H7 (cell line): ENCODE data around the gene SORCS2. TPM values are rescaled to one million over a fixed set of nuclear protein-coding genes. Genes with fewer than 3 reads are reported as not detected.
A peak's percentile ranks its signal among the peaks of the same experiment; 100 is the strongest.

Experiments
- DNase-seq: peaks from one replicate; pipeline ENCODE4 v3.0.0; 2012
- H3K27me3 ChIP-seq: 2 replicates; pipeline ENCODE4 v1.6.0; 2011; ENCODE audit warnings: mild to moderate bottlenecking, low read length; ENCODE audit not compliant: control insufficient read depth, insufficient read depth
- H3K36me3 ChIP-seq: replicated peaks from 2 replicates; pipeline ENCODE4 v1.5.1; 2011; ENCODE audit warnings: low read length; ENCODE audit not compliant: control insufficient read depth, insufficient read depth
- H3K4me3 ChIP-seq: 2 replicates; pipeline ENCODE4 v1.5.1; 2011; ENCODE audit warnings: low read depth, mild to moderate bottlenecking, control low read depth, low read length, moderate library complexity; ENCODE audit not compliant: insufficient read depth
- total RNA-seq: library from RNA; depleted of rRNA; stranded (reverse); fragments of >200 nt; shearing (Covaris generic); gene quantifications from 2 replicates; pipeline ENCODE4 v1.2.3, GENCODE V29; 2014

SORCS2 gene
- total RNA-seq, 1 experiment from 2014 or later, result 2.0 TPM

DNA sequence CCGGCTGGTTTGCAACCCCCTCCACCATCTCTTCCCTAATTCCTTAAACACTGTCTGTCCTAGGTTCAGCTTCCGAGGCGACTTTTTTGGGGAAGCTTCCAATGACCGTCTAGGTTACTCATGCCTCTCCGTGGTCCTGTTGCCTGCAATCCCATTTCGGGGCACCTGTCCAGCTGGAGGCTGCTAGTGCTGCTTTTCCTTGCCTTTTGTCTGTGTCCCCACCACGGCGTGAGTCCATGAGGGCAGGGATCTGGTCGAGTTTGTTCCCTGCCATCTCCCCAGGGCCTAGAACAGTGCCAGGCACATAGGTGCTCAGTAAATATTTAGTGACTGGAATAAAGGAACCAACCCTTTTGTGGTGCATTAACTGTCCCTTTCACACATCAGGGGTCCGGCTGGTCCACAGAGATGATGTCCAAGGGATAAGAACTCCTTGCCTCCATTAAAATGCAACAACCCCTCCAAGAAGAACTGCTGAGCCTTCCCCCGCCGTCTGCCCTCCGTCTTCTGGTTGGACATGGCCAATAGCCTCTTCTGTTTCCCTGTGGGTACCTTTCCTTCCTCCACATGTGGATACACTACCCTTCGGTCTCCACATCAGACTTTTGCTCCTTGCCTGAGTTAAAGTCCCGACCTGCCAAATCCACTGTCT is 5.7 kb upstream of the SORCS2 start:
- Histone ChIP-seq H3K36me3 (no peaks in the 10 kb centered on the region), H3K4me3 (no peak overlapping the region), H3K27me3 (peaks cover 3% of the 10 kb centered on the region)
- DNase-seq, result no peak

DNA sequence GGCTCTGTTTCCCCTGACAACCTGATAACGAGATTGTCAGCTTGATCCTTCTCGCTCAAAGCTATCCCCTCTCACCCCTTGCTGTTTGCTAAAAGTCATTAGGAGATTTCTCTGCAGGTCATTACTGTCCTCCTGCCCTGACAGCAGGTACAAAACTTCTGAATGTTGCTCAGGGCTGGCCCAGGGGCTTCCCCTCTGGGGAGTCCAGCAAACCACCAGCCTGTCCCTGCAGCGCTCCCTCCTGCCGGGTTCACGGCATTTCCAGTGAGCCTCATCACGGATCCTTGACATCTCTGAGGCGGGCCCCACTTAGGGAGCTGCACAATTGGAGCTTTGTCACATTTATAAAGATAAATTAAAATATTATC is 5.2 kb upstream of the SORCS2 start:
- Histone ChIP-seq H3K4me3 (no peak overlapping the region), H3K27me3 (peaks cover 4% of the 10 kb centered on the region)

DNA sequence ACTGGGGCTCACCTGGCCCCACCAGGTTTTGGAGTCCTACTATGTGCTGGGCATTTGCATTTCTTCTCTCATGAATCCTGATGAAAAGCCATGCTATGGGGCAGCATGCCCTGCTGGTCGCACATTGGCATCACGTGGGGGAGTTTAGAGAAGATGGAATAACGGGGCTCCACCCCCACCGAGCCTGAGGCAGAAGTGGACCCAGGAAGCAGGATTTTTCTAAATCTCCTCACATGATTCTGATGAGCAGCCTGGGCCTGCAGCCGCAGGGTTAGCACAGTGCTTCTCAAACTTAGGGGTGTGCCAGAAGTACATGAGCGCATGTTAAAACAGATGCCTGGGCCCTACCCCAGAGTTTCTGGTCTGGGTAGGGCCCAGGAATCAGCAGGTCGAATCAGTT is 4.6 kb upstream of the SORCS2 start:
- peak; percentile 45 for DNase-seq
- Histone ChIP-seq H3K4me3 (no peak overlapping the region), H3K27me3 (peaks cover 4% of the 10 kb centered on the region), H3K36me3 (no peaks in the 10 kb centered on the region)

More for the DNA sequence above, 5.2 kb upstream of the SORCS2 start:
- no peaks in the 10 kb centered on the region for H3K36me3 ChIP-seq
- peak; percentile 47 for DNase-seq

DNA sequence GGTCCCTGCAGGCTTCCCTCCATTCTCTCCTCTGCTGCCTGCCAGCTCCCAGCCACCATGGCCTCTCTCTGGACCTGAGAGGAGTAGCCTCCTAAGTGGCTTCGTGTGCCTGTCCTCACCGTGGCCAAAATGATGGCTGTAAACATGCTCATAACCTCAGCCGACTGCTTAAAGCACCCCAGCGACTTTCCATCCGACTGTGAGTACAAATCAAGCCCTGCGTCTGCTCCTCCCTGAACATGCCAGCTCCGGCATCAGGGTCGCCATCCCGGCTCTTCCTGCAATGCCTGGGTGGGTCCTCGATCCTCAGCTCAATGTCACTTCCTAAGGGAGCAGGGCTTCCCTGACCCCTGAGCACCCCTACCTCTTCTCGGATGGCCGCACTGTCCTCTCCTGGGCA is 3.3 kb upstream of the SORCS2 start:
- DNase-seq, result peak; percentile 4
- Histone ChIP-seq H3K27me3 (peaks cover 17% of the 10 kb centered on the region), H3K36me3 (no peaks in the 10 kb centered on the region), H3K4me3 (no peak overlapping the region)

- peaks cover 21% of the 10 kb centered on the region for H3K27me3 ChIP-seq
- no peaks in the 10 kb centered on the region for H3K36me3 ChIP-seq
- H3K4me3 ChIP-seq, result no peak overlapping the region
- peak; percentile 56 for DNase-seq
These were observed 2.7 kb upstream of the SORCS2 start for GRCh38 chr4:7189475-7190277.

DNA sequence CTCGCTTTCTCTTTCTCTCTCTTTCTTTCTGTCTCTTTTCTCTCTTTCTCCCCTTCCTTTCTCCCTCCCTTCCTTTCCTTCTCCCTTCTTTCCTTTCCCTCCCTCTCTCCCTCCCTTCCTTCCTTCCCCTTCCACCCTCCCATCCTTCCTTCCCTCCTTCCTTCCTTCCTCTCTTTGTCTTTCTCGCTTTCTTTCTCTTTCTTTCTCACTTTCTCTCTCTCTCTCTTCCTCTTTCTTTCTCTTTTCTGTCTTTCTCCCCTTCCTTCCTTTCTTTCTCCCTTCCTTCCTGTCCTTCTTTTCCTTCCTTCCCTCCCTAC is 2.1 kb upstream of the SORCS2 start:
- no peaks in the 10 kb centered on the region for H3K36me3 ChIP-seq
- H3K27me3 ChIP-seq, result peaks cover 23% of the 10 kb centered on the region
- DNase-seq, result no peak
- no peak overlapping the region for H3K4me3 ChIP-seq

DNA sequence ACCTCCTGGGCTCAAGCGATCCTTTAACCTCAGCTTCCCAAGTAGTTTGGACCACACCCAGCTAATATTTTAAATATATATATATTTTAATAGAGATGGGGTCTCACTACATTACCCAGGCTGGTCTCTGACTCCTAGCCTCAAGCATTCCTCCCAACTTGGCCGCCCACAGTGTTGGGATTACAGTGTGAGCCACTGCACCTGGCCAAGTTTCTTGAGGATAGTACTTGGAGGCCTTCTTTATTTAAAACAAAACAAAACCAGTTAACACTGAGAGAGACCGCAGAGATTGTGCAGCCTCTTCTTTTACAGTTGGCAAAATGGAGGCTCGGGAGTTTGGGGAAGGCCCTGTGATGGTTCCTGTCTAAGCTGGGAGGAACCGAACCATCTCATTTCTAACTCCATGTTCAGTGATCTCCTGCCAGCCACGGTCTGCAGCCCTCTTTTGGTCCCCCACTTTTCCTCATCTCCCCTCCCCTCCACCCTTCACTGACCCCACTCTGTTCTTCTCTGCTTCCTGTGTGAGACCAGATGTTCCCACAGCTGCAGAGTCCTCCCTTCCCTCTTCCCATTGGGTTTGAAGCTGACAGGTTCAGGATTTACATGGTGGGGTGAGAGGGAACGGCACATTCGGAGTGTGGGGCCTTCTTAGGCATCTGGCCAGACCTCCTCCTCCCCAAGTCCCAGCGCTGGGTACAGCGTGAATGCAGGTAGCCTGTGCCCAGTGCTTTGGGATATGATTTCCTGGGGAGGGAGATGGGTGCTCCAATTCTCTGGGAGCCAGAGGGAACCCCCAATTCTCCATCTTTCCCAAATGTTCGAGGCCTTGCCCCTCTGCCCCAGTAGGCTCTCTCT is 1.4 kb upstream of the SORCS2 start:
- DNase-seq, result peak; percentile 13
- Histone ChIP-seq H3K4me3 (no peak overlapping the region), H3K36me3 (no peaks in the 10 kb centered on the region), H3K27me3 (peaks cover 23% of the 10 kb centered on the region)

GRCh38 chr4:7191546-7192251 is 639 bp upstream of the SORCS2 start:
- Histone ChIP-seq H3K27me3 (peaks cover 23% of the 10 kb centered on the region), H3K4me3 (peak overlapping the region; percentile 16), H3K36me3 (no peaks in the 10 kb centered on the region)
- peak; percentile 42 for DNase-seq

- H3K4me3 ChIP-seq, result peak overlapping the region; percentile 63
- no peaks in the 10 kb centered on the region for H3K36me3 ChIP-seq
- DNase-seq, result peak; percentile 78
- H3K27me3 ChIP-seq, result peaks cover 23% of the 10 kb centered on the region
These were observed 956 bp downstream of the SORCS2 start for GRCh38 chr4:7193030-7193958.

GRCh38 chr4:7194251-7195140 is 2.2 kb downstream of the SORCS2 start:
- H3K36me3 ChIP-seq, result no peaks in the 10 kb centered on the region
- no peak overlapping the region for H3K4me3 ChIP-seq
- peaks cover 23% of the 10 kb centered on the region for H3K27me3 ChIP-seq
- DNase-seq, result peak; percentile 65

DNA sequence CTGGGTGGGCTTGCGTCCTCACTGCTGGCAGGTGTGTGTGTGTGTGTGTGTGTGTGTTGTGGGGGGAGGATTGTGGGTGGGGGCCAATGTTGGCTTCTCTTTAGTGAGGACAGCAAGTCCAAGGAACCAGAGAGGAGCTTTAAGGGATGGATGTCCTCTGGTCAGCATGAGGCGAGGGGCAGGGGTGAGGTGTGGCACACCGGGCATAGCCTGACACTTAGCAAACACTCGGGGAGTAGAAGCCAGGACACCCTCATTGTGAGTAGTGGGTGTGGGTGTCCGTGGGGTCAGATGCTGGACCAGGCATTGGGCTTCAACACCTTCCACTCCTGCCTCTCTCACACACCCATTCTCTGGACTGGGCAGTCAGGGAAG is 2.8 kb downstream of the SORCS2 start:
- Histone ChIP-seq H3K36me3 (no peaks in the 10 kb centered on the region), H3K27me3 (peaks cover 20% of the 10 kb centered on the region), H3K4me3 (no peak overlapping the region)
- DNase-seq, result peak; percentile 17

DNA sequence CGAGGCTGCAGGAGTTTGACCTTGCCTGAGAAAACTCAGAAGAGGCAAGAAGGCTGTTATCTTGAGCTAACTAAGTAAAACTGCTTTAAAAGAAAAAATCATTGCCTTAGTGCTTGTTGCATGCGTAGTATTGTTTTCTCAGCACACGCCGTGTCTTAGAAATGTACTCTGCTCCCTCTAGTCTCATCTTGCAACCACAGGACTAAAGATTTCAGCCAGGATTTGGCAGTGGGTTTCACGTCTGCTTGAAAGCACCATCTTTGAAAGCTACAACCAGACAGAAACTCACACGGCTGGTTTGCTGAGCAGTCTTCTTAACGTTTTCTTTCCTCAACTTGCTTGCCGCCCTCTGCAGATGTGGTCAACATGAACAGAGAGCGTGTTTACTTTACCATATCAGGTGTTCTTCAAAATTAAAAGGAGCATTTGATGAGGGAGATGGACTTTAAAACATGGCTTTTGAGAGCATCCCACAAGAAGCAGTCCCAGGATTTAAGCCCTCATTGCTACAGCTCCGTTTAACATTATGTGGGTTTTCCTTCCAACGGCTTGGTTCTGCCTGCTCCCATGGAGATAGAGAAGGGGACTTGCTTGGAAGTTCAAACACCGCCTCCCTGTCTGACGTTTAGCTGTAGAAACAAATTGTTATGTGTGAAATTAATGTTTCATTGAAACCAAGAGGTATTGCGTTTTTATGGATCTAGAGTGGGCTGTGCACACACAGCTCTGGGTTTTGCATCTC is 3.4 kb downstream of the SORCS2 start:
- H3K27me3 ChIP-seq, result peaks cover 20% of the 10 kb centered on the region
- peak; percentile 23 for DNase-seq
- no peak overlapping the region for H3K4me3 ChIP-seq
- H3K36me3 ChIP-seq, result no peaks in the 10 kb centered on the region
